OCI-LY7 (cell line): ENCODE data around the gene ATP2A3. TPM values are rescaled to one million over a fixed set of nuclear protein-coding genes. Genes with fewer than 3 reads are reported as not detected.

Experiments
- BruUV-seq: library from RNA; stranded (reverse); fragments of 400-500 nt; replicated peaks from 2 replicates; lab custom pipeline; 2021; lab: Mats Ljungman, UMichigan
- CTCF ChIA-PET: fragments of 300-600 bp; sonication (Branson Sonifier 250); formaldehyde crosslinking; loops from one replicate; lab custom pipeline; 2022; ENCODE audit warnings: antibody characterized with exemption; ENCODE audit not compliant: unreplicated experiment; lab: Charles Lee
- POLR2A ChIA-PET: fragments of 300-600 bp; sonication (Branson Sonifier 250); formaldehyde crosslinking; loops from one replicate; lab custom pipeline; 2022; ENCODE audit warnings: antibody characterized with exemption; lab: Charles Lee
- DNase-seq: peaks from one replicate; pipeline ENCODE4 v3.0.0-alpha.2; 2015; ENCODE audit warnings: low spot score
- H2AFZ ChIP-seq: fragments of 200-600 bp; sonication (generic), shearing (Covaris generic); 2 replicates; pipeline ENCODE4 v1.6.1; 2014; ENCODE audit warnings: mild to moderate bottlenecking, antibody characterized with exemption, low read length, moderate library complexity
- H3K27ac ChIP-seq: fragments of 200-600 bp; sonication (generic); 2 replicates; pipeline ENCODE4 v1.5.1; 2014; ENCODE audit warnings: mixed run types, low read depth, mild to moderate bottlenecking, moderate library complexity, low read length, inconsistent platforms; ENCODE audit not compliant: poor library complexity, severe bottlenecking
- H3K36me3 ChIP-seq: fragments of 200-600 bp; sonication (generic); 2 replicates; pipeline ENCODE4 v1.6.1; 2014; ENCODE audit warnings: mild to moderate bottlenecking, antibody characterized with exemption, low read length, moderate library complexity, mixed read lengths; ENCODE audit not compliant: insufficient read depth
- H3K4me1 ChIP-seq: fragments of 200-600 bp; sonication (generic); 2 replicates; pipeline ENCODE4 v1.5.1; 2014; ENCODE audit warnings: mild to moderate bottlenecking, low read length; ENCODE audit not compliant: insufficient read depth, poor library complexity, severe bottlenecking
- H3K4me2 ChIP-seq: fragments of 200-600 bp; sonication (generic); 2 replicates; pipeline ENCODE4 v1.6.1; 2014; ENCODE audit warnings: mild to moderate bottlenecking, low read length
- H3K4me3 ChIP-seq: fragments of 200-600 bp; sonication (generic); 2 replicates; pipeline ENCODE4 v1.5.1; 2014; ENCODE audit warnings: mild to moderate bottlenecking, low read depth, low read length; ENCODE audit not compliant: poor library complexity, severe bottlenecking
- H3K79me2 ChIP-seq: fragments of 200-600 bp; sonication (generic); 2 replicates; pipeline ENCODE4 v1.6.1; 2016; ENCODE audit warnings: low read depth, mild to moderate bottlenecking, low read length, moderate library complexity, mixed read lengths; ENCODE audit not compliant: insufficient read depth
- H3K9me2 ChIP-seq: fragments of 200-600 bp; sonication (generic); 2 replicates; pipeline ENCODE4 v1.6.1; 2016; ENCODE audit warnings: mild to moderate bottlenecking, low read length, mixed read lengths; ENCODE audit not compliant: insufficient read depth
- H3K9me3 ChIP-seq: fragments of 200-600 bp; sonication (generic); 2 replicates; pipeline ENCODE4 v1.6.1; 2014; ENCODE audit warnings: mild to moderate bottlenecking, mixed run types, low read length, mixed read lengths
- H4K20me1 ChIP-seq: fragments of 200-600 bp; sonication (generic); 2 replicates; pipeline ENCODE4 v1.6.1; 2014; ENCODE audit warnings: mild to moderate bottlenecking, antibody characterized with exemption, low read length, moderate library complexity, mixed read lengths; ENCODE audit not compliant: insufficient read depth
- CTCF ChIP-seq: fragments of 200-600 bp; sonication (generic); conservative IDR thresholded peaks from 2 replicates; pipeline ENCODE4 v1.5.1; 2014; ENCODE audit warnings: mild to moderate bottlenecking, antibody characterized with exemption, low read length, moderate library complexity, mixed read lengths
- EZH2phosphoT487 ChIP-seq: fragments of 200-600 bp; sonication (generic); IDR thresholded peaks from 2 replicates; pipeline ENCODE4 v1.6.1; 2018; ENCODE audit warnings: low read depth, borderline replicate concordance, mild to moderate bottlenecking, mixed run types, antibody characterized with exemption, low read length, moderate library complexity, mixed read lengths
- intact Hi-C: fragments of 100-400 bp; cut with micrococcal nuclease; formaldehyde crosslinking; loops from one replicate; pipeline ENCODE4 v1.10.0; 2022; ENCODE audit not compliant: unreplicated experiment
- total RNA-seq, 2 experiments: library from RNA; depleted of rRNA in 1 of 2; stranded (reverse); fragments of >200 nt in 1 of 2; shearing (Covaris generic) in 1 of 2; gene quantifications; 2 replicates each; pipeline ENCODE4 v1.2.3, GENCODE V29; 2014 to 2022

Gene ATP2A3
- total RNA-seq, 2 experiments from 2014 or later, result 108 to 353 TPM

- Histone ChIP-seq H3K9me2 (no peaks in the 10 kb centered on the region), H3K27ac (no peak overlapping the region), H3K79me2 (no peaks in the 10 kb centered on the region), H3K4me3 (no peak overlapping the region), H3K9me3 (no peaks in the 10 kb centered on the region; the same call in 1 of the 2 replicates), H4K20me1 (no peaks in the 10 kb centered on the region), H3K4me2 (no peak overlapping the region), H2AFZ (no peak overlapping the region), H3K4me1 (peaks cover 31% of the 10 kb centered on the region), H3K36me3 (no peaks in the 10 kb centered on the region)
- no peak for TF ChIP-seq CTCF
- no peak for TF ChIP-seq EZH2phosphoT487
- DNase-seq, result no peak
- ChIA-PET CTCF (no interaction called here), POLR2A (no interaction called here)
- no TSS peak for BruUV-seq
- intact Hi-C loops, result no loop called here
These were observed 18.3 kb upstream of the ATP2A3 start for GRCh38 chr17:3982541-3983017.

DNA sequence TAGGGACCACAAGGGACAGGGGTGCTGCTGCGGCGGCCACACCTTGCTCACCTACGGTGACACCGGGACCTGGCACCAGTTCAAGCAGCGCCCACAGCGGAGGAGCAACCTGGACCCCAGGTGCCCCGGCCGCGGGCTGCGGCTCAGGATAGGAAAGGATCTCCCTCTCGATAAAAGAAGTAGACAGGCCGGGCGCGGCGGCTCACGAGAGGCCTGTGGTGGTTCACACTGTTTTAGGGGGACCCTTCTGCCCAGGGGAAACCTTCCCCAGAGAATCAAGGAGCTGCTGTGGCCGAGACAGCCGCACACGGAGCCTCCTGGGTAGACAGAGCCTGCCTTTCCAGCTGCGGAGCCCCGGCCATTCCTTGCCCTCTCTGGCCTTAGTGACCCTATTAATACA lies 17.9 kb upstream of the ATP2A3 start:
- H3K4me1 ChIP-seq, result peaks cover 32% of the 10 kb centered on the region
- no peak overlapping the region for H2AFZ ChIP-seq
- H3K9me2 ChIP-seq, result no peaks in the 10 kb centered on the region
- no peak overlapping the region for H3K27ac ChIP-seq
- no peaks in the 10 kb centered on the region for H4K20me1 ChIP-seq
- no peaks in the 10 kb centered on the region for H3K36me3 ChIP-seq
- no peak overlapping the region for H3K4me2 ChIP-seq
- no TSS peak for BruUV-seq
- H3K79me2 ChIP-seq, result no peaks in the 10 kb centered on the region
- DNase-seq, result no peak
- POLR2A ChIA-PET, result no interaction called here
- no peak overlapping the region for H3K4me3 ChIP-seq
- H3K9me3 ChIP-seq, result no peaks in the 10 kb centered on the region; the same call in 1 of the 2 replicates
- TF ChIP-seq EZH2phosphoT487, result no peak
- no peak for TF ChIP-seq CTCF
- CTCF ChIA-PET, result no interaction called here
- intact Hi-C loops, result no loop called here

- peaks cover 25% of the 10 kb centered on the region for H3K4me1 ChIP-seq
- H3K9me2 ChIP-seq, result no peaks in the 10 kb centered on the region
- H3K27ac ChIP-seq, result no peak overlapping the region
- ChIA-PET POLR2A (interaction anchor here (1.0 kb wide), 1 partner anchor 16 kb away, joined by 3 read pairs; no protein-coding TSS in a partner anchor), CTCF (no interaction called here)
- no peaks in the 10 kb centered on the region; the same call in 1 of the 2 replicates for H3K9me3 ChIP-seq
- no peak overlapping the region for H2AFZ ChIP-seq
- H3K4me3 ChIP-seq, result no peak overlapping the region
- H3K4me2 ChIP-seq, result no peak overlapping the region
- intact Hi-C loops, result no loop called here
- no peak for TF ChIP-seq CTCF
- TF ChIP-seq EZH2phosphoT487, result no peak
- H4K20me1 ChIP-seq, result no peaks in the 10 kb centered on the region
- H3K36me3 ChIP-seq, result no peaks in the 10 kb centered on the region
- no peak for DNase-seq
- no peaks in the 10 kb centered on the region for H3K79me2 ChIP-seq
- no TSS peak for BruUV-seq
These were observed 17.2 kb upstream of the ATP2A3 start for GRCh38 chr17:3981455-3981854.
